Activated CD8-positive, alpha-beta T cell treated with anti-CD3 and anti-CD28 coated beads, Interleukin-2, amount 10 ng/mL, durations not matched to agents 7 days and 5 days (primary cell): ENCODE measurements around the gene C2orf68. TPM values are rescaled to one million over a fixed set of nuclear protein-coding genes. Genes with fewer than 3 reads are reported as not detected.
"Not testable (repeated sequence)": the region's sequence is repeated elsewhere in the genome, so short reads cannot be mapped to it uniquely, and the experiment has no call there.

ENCODE experiments used
- ATAC-seq: fragments of 150-1000 bp; cut with Tn5 transposase; one replicate; pipeline ENCODE4 v1.10.0; 2021; ENCODE audit warnings: moderate library complexity
- CTCF ChIA-PET: fragments of 350-600 bp; sonication (Branson Sonifier 250); formaldehyde crosslinking; loops from one replicate; lab custom pipeline; 2021; ENCODE audit warnings: antibody characterized with exemption; lab: Charles Lee
- POLR2A ChIA-PET: fragments of 350-600 bp; sonication (Branson Sonifier 250); formaldehyde crosslinking; loops from one replicate; lab custom pipeline; 2021; ENCODE audit warnings: antibody characterized with exemption; lab: Charles Lee
- DNase-seq: peaks from one replicate; pipeline ENCODE4 v3.0.0-alpha.2; 2020
- H3K27ac Mint-ChIP-seq: one replicate; pipeline ENCODE4 v1.8.0; 2021; ENCODE audit warnings: mild to moderate bottlenecking, mixed read lengths
- H3K27me3 Mint-ChIP-seq: one replicate; pipeline ENCODE4 v1.8.0; 2021; ENCODE audit warnings: low read depth, mixed read lengths
- H3K36me3 Mint-ChIP-seq: one replicate; pipeline ENCODE4 v1.8.0; 2021; ENCODE audit warnings: low read depth, mixed read lengths
- H3K4me1 Mint-ChIP-seq: one replicate; pipeline ENCODE4 v1.8.0; 2021; ENCODE audit warnings: low read depth, mixed read lengths
- H3K4me3 Mint-ChIP-seq: one replicate; pipeline ENCODE4 v1.8.0; 2021; ENCODE audit warnings: mild to moderate bottlenecking, mixed read lengths
- H3K9me3 Mint-ChIP-seq: one replicate; pipeline ENCODE4 v1.8.0; 2022; ENCODE audit warnings: mixed read lengths; ENCODE audit not compliant: insufficient read depth
- total RNA-seq, 2 experiments: library from RNA; stranded (reverse); gene quantifications; one replicate each; pipeline ENCODE4 v1.2.3, GENCODE V29; 2021

The C2orf68 gene
- total RNA-seq, 2 experiments from 2014 or later: 38.9 to 43.4 TPM

DNA sequence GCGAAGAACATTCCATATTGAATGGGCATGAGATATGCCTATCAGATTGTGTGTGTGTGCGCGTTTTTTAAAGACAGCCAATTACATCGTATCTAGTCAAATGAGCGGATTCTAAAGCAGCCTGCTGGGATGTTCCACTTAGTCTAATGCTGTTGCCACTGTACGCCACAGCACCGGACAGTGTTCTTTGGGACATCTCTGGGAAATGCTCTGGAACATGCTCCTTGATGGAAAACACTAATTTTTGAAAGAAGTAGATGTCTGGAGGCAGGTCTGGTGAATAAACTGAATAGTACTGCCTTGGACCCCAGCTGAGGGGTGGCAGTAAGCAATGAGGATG is 5.8 kb downstream of the C2orf68 start:
- no peak overlapping the region for H3K27ac Mint-ChIP-seq
- no peak overlapping the region for H3K4me3 Mint-ChIP-seq
- H3K4me1 Mint-ChIP-seq: peaks cover 23% of the 10 kb centered on the region
- DNase-seq (no peak), ATAC-seq (no peak)
- ChIA-PET CTCF (interaction anchor here (2.2 kb wide), 1 partner anchor 11 kb away, joined by 6 read pairs; the partner anchor contains the start of gene RNF181), POLR2A (interaction anchor here (0.7 to 4.0 kb wide), 4 partner anchors 9 to 23 kb away, joined by 3 to 20 read pairs (median 3); partner anchors contain the start of gene RNF181)
- H3K9me3 Mint-ChIP-seq: no peaks in the 10 kb centered on the region
- H3K27me3 Mint-ChIP-seq: no peaks in the 10 kb centered on the region
- H3K36me3 Mint-ChIP-seq: peaks cover 24% of the 10 kb centered on the region

DNA sequence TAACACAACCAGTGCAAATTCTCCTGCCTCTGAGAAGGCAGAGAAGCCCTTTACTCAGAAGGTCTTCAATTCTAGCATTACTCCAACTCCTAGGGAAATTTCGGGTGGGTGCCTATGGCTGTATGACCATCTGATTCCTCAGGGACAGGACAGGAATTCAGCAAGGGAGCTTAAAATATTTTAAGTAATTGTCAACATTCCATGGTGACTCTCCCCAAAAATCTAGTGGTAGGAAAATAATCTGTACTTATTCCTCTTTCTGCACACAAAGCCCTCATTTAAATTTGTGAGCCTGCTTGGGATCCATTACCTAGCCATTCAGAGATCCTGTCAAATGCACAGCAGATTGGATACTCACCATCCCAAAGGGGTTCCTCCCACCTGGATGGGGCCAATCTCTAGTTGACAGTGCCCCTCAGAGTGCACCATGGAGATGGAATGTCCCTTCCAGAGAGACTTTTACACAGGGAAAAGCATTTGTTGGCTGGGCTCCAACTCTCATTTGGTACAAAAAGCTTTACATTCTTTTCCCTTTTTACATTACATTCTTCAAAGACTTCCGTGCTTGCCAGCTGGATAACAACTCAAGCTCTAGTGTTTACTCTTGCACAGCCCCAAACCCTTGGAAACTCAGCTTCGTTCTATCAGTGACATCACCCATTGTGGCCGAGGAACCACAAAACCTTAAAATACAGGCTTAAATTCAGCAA is 6.3 kb downstream of the C2orf68 start:
- DNase-seq (no peak), ATAC-seq (no peak)
- POLR2A ChIA-PET: interaction anchor here (0.5 to 4.0 kb wide), 6 partner anchors 9 to 278 kb away, joined by 3 to 20 read pairs (median 4); partner anchors contain the start of genes RNF181 and TGOLN2
- Mint-ChIP-seq H3K4me3 (no peak overlapping the region), H3K9me3 (no peaks in the 10 kb centered on the region), H3K36me3 (peaks cover 24% of the 10 kb centered on the region), H3K4me1 (peaks cover 23% of the 10 kb centered on the region), H3K27me3 (no peaks in the 10 kb centered on the region), H3K27ac (no peak overlapping the region)
- CTCF ChIA-PET: interaction anchor here (0.9 to 2.5 kb wide), 4 partner anchors 10 to 32 kb away, joined by 3 to 15 read pairs (median 5); partner anchors contain the start of gene RNF181

DNA sequence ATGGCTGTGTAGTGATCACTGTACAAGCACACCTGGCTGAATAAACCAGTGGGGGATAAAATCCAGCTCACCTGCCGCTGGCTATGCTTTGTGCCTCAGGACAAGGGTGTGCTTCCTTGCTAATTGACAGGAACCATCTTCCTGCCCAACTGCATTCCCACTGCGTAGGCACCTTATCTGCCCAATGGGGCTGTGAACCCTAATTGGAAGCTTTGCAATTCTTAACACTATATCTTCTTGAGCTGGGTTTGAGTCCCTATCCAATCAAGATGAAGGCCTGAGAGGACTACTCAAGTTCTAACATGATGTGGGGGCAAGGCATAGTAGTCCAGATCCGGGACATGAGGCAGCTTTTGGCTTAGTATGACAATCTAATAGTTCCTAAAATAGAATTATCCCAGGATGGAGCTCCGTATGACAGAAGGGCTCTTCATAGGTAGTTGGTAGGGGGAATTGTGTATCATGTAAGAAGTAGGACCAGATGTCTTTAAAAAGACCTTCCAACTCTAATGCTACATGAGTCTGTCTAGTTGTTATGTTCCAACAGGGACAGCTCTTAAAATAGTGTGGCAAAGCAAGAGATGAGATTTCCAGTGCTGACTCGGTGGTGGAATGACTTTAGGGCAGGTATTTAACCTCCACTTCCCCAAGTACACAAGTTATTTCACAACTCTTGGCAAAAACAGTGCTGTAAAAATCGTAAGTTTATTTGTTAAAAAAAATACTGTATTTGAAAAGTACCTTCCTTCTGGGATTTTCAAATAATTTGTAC is 7.1 kb downstream of the C2orf68 start:
- Mint-ChIP-seq H3K9me3 (no peaks in the 10 kb centered on the region), H3K4me1 (peaks cover 19% of the 10 kb centered on the region), H3K4me3 (no peak overlapping the region), H3K36me3 (peaks cover 19% of the 10 kb centered on the region), H3K27ac (no peak overlapping the region), H3K27me3 (no peaks in the 10 kb centered on the region)
- POLR2A ChIA-PET: interaction anchor here (0.5 to 4.0 kb wide), 7 partner anchors 9 to 277 kb away, joined by 3 to 20 read pairs (median 3); partner anchors contain the start of genes RNF181, TGOLN2 and USP39
- ATAC-seq: no peak
- DNase-seq: no peak
- CTCF ChIA-PET: interaction anchor here (0.9 to 2.5 kb wide), 6 partner anchors 10 to 44 kb away, joined by 3 to 15 read pairs (median 4); partner anchors contain the start of gene RNF181

GRCh38 chr2:85604133-85604444 is 7.8 kb downstream of the C2orf68 start:
- H3K9me3 Mint-ChIP-seq, H3K27ac Mint-ChIP-seq, DNase-seq, H3K27me3 Mint-ChIP-seq, H3K4me3 Mint-ChIP-seq, ATAC-seq: not testable (repeated sequence)
- peaks cover 16% of the 10 kb centered on the region for H3K36me3 Mint-ChIP-seq
- POLR2A ChIA-PET: interaction anchor here (0.7 to 4.0 kb wide), 5 partner anchors 8 to 30 kb away, joined by 3 to 20 read pairs (median 3); partner anchors contain the start of genes C2orf68, RNF181 and USP39
- H3K4me1 Mint-ChIP-seq: peaks cover 17% of the 10 kb centered on the region
- CTCF ChIA-PET: interaction anchor here (1.0 to 2.5 kb wide), 7 partner anchors 9 to 44 kb away, joined by 3 to 15 read pairs (median 4); partner anchors contain the start of gene RNF181

DNA sequence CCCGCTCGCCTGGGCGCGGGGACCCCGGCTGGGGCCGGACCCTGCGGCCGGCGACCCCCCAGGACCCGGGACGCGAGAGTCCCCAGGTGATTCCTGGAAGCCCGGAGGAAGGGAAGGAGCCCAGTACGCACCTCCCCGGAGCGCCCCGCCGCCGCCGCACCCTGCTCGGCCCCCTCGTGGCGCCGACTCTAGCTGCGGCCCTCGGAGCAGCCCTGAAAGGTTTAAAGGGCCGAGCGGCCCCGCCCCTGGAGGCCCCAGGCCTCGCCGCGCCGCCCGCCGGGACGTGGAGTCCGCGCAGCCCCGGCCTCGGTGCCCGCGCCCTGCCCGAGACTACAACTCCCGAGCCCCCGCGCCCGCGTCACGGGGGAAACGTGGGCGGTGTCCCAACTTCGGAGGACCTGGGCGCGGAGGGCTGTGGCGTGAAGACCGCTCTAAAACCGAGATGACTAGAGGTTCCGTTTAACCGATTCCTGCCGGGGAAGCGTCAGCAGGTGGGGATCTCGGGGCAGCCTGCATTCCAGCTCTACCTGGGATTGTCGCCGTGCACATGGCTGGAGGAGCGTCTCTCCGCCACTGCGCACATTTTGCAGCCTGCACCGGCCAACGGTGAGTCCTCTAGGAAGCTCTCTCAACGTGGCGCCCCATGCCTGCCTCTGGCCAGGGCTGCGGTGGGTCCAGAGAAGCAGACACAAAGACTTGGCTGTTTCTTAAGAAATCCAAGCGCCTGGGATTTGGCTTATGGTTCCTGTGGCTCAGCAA is 9.2 kb downstream of the C2orf68 start, which contains the start of gene TMEM150A:
TSS of gene TMEM150A (minus strand) at position 223 of the 759 bp plus-strand sequence. CDS start 750 bp downstream, outside the sequence.
- Mint-ChIP-seq H3K27ac (peak within 1 kb of the TSS; percentile 53), H3K4me1 (peaks cover 15% of the 10 kb centered on the region), H3K36me3 (peaks cover 9% of the 10 kb centered on the region), H3K4me3 (peak within 1 kb of the TSS; percentile 79), H3K27me3 (no peaks in the 10 kb centered on the region), H3K9me3 (no peaks in the 10 kb centered on the region)
- ChIA-PET CTCF (interaction anchor here (0.7 to 1.7 kb wide), 4 partner anchors 9 to 181 kb away, joined by 3 to 4 read pairs (median 4); no protein-coding TSS in a partner anchor), POLR2A (interaction anchor here (0.8 to 2.1 kb wide), 2 partner anchors 9 to 276 kb away, joined by 3 to 11 read pairs; partner anchors contain the start of gene C2orf68)
- ATAC-seq: peak; percentile 97
- DNase-seq: peak; percentile 87

GRCh38 chr2:85601771-85602475 is 9.9 kb downstream of the C2orf68 start:
- ATAC-seq: peak; percentile 27
- peak overlapping the region; percentile 7 for H3K27ac Mint-ChIP-seq
- H3K27me3 Mint-ChIP-seq: no peaks in the 10 kb centered on the region
- H3K36me3 Mint-ChIP-seq: peaks cover 13% of the 10 kb centered on the region
- H3K9me3 Mint-ChIP-seq: no peaks in the 10 kb centered on the region
- ChIA-PET POLR2A (interaction anchor here (0.7 to 2.9 kb wide), 3 partner anchors 10 to 40 kb away, joined by 3 to 11 read pairs (median 5); partner anchors contain the start of genes C2orf68 and VAMP5), CTCF (interaction anchor here (1.0 to 1.5 kb wide), 2 partner anchors 8 to 181 kb away, joined by 3 to 4 read pairs; no protein-coding TSS in a partner anchor)
- peak overlapping the region; percentile 76 for H3K4me3 Mint-ChIP-seq
- no peak for DNase-seq
- H3K4me1 Mint-ChIP-seq: peaks cover 23% of the 10 kb centered on the region

DNA sequence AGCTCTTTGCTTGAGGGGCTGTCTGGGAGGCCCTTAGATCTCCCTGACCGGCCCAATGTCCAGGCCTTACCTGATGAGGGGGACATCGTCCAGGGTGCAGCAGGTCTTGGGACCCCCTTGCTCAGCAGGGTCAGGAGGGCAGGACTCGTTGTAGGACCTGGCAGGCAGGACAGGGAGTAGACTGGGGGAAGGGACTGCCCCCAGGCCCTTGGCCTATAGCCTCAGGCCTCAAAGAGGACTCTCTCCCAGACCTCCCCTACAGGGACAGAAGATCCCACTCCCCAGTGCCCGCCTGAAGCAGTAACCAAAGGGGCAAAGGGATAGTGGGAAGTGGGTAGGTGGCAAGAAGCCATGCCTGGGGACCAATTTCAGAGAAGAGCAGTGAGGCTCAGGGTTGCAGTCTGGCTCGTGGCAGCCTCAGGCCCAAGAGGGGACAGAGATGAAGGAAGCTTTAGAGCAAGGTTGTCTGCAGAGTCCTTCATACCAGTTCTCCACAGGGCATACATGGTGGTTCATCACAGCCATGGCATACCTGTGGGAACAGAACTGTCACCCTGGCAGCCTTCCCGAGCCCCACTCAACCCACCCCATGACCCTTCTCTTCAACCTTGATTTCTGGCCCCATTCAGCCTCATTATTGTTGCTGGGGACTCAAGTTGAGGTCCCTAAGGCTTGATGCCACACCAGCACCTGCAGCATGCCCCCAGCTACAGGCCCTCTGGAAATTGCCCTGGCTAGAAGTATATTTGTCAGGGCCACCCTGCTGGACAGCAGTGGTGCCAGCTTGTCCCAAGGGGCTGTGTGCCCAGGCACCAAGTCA is 10.7 kb downstream of the C2orf68 start:
- CTCF ChIA-PET: interaction anchor here (1.1 to 1.5 kb wide), 2 partner anchors 36 to 180 kb away, joined by 3 to 4 read pairs; no protein-coding TSS in a partner anchor
- Mint-ChIP-seq H3K36me3 (peaks cover 16% of the 10 kb centered on the region), H3K4me1 (peaks cover 30% of the 10 kb centered on the region), H3K4me3 (peak overlapping the region; percentile 76), H3K27ac (peak overlapping the region; percentile 7), H3K27me3 (no peaks in the 10 kb centered on the region), H3K9me3 (no peaks in the 10 kb centered on the region)
- POLR2A ChIA-PET: interaction anchor here (0.7 to 2.9 kb wide), 4 partner anchors 11 to 62 kb away, joined by 3 to 11 read pairs (median 4); partner anchors contain the start of genes C2orf68, MAT2A and VAMP5
- DNase-seq: no peak
- ATAC-seq: no peak

DNA sequence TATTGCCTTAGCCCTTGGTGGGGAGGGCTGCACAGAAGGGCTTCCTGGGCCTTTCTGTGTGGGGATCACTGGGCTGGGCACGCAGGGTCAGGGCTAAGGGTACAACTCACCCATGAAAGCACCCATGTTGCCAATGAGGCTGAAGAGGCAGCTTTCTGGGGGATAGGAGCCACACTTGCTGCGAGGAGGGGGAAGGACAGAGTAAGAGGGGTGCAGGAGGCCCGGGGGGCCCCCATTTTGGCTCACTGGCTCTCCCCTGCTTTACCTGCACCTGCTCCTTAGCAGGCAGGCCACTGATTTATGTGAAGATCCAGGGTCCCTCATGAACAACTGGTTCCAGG is 11.7 kb downstream of the C2orf68 start:
- ChIA-PET CTCF (interaction anchor here (1.1 kb wide), 1 partner anchor 37 kb away, joined by 3 read pairs; no protein-coding TSS in a partner anchor), POLR2A (interaction anchor here (0.6 to 2.9 kb wide), 5 partner anchors 10 to 273 kb away, joined by 3 to 11 read pairs (median 6); partner anchors contain the start of genes C2orf68, MAT2A and TGOLN2)
- ATAC-seq: no peak
- Mint-ChIP-seq H3K27ac (no peak overlapping the region), H3K9me3 (no peaks in the 10 kb centered on the region), H3K4me3 (no peak overlapping the region), H3K36me3 (peaks cover 24% of the 10 kb centered on the region), H3K27me3 (no peaks in the 10 kb centered on the region), H3K4me1 (peaks cover 36% of the 10 kb centered on the region)
- no peak for DNase-seq

DNA sequence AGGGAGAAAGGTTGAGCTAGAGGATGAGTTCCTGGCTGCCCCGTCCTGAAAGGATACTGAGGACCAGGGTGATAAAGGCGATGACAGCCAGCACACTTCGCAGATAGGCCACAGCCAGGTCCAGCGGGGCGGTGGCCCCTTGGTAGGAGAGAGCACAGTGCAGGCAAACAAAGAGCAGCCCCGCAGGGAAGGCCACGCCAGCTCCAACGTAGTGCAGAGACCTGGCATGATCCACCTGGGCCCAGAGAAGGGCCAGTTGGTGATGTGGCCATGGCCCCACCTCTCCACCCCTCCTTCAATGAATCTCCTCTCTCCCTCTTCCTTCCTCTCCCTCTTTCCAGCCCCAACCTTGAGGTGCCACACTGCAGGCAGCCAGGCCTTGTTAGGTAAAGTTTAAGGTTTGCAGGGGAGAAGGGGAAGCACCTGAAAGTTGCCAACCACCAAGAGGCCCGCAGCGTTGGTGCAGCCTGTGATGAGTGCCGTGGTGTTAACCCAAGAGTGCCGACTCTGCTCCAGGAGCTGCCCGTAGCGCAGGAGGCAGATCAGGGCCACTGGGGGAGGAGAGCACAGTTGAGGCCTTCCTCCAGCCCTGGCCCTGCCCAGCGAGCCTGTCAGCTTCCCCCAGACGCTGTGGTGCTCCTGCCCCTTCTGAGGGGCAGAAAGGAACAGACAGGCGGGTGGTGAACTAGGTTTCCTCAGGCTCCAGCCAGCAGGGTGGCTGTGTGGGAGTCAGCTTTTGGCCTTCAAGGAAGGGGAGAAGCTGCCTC is 12.2 kb downstream of the C2orf68 start:
- CTCF ChIA-PET: no interaction called here
- ATAC-seq (no peak), DNase-seq (no peak)
- Mint-ChIP-seq H3K36me3 (peaks cover 27% of the 10 kb centered on the region), H3K4me3 (no peak overlapping the region), H3K4me1 (peaks cover 40% of the 10 kb centered on the region), H3K27ac (peak overlapping the region; percentile 49), H3K27me3 (no peaks in the 10 kb centered on the region), H3K9me3 (no peaks in the 10 kb centered on the region)
- POLR2A ChIA-PET: interaction anchor here (0.6 to 2.9 kb wide), 4 partner anchors 9 to 272 kb away, joined by 3 to 11 read pairs (median 6); partner anchors contain the start of genes C2orf68 and TGOLN2
